Measurements from ENCODE around the gene HMX1.

The HMX1 gene

GRCh38 chr4:8850830-8851188, 20.8 kb downstream of the HMX1 start:
- H3K4me1 ChIP-seq (ENCODE audit: control insufficient read depth, insufficient read depth, low read length): no peaks in the 10 kb centered on the region
- peaks cover 18% of the 10 kb centered on the region for H3K27me3 ChIP-seq (ENCODE audit: control insufficient read depth, insufficient read depth, low read length)
- H3K4me3 ChIP-seq (ENCODE audit: low read length): no peak overlapping the region
- no peaks in the 10 kb centered on the region for H3K36me3 ChIP-seq (ENCODE audit: control insufficient read depth, insufficient read depth, low read length)
- no peak overlapping the region for H3K27ac ChIP-seq (ENCODE audit: low read depth, low read length)
- no peak overlapping the region for H3K9ac ChIP-seq (ENCODE audit: low read length)

GRCh38 chr4:8850074-8850829, 21.4 kb downstream of the HMX1 start:
- Histone ChIP-seq H3K4me3 (ENCODE audit: low read length) (no peak overlapping the region), H3K36me3 (ENCODE audit: control insufficient read depth, insufficient read depth, low read length) (no peaks in the 10 kb centered on the region), H3K9ac (ENCODE audit: low read length) (no peak overlapping the region), H3K4me1 (ENCODE audit: control insufficient read depth, insufficient read depth, low read length) (no peaks in the 10 kb centered on the region), H3K27ac (ENCODE audit: low read depth, low read length) (no peak overlapping the region), H3K27me3 (ENCODE audit: control insufficient read depth, insufficient read depth, low read length) (peaks cover 13% of the 10 kb centered on the region)

- H3K4me3 ChIP-seq (ENCODE audit: low read length): no peak overlapping the region
- H3K9ac ChIP-seq (ENCODE audit: low read length): no peak overlapping the region
- no peaks in the 10 kb centered on the region for H3K4me1 ChIP-seq (ENCODE audit: control insufficient read depth, insufficient read depth, low read length)
- H3K27me3 ChIP-seq (ENCODE audit: control insufficient read depth, insufficient read depth, low read length): peaks cover 6% of the 10 kb centered on the region
- no peaks in the 10 kb centered on the region for H3K36me3 ChIP-seq (ENCODE audit: control insufficient read depth, insufficient read depth, low read length)
- no peak overlapping the region for H3K27ac ChIP-seq (ENCODE audit: low read depth, low read length)
These were observed 22.2 kb downstream of the HMX1 start for GRCh38 chr4:8849266-8850073.

GRCh38 chr4:8848507-8849265, 23.0 kb downstream of the HMX1 start:
- no peak overlapping the region for H3K4me3 ChIP-seq (ENCODE audit: low read length)
- no peaks in the 10 kb centered on the region for H3K36me3 ChIP-seq (ENCODE audit: control insufficient read depth, insufficient read depth, low read length)
- H3K4me1 ChIP-seq (ENCODE audit: control insufficient read depth, insufficient read depth, low read length): no peaks in the 10 kb centered on the region
- H3K27ac ChIP-seq (ENCODE audit: low read depth, low read length): no peak overlapping the region
- H3K9ac ChIP-seq (ENCODE audit: low read length): no peak overlapping the region
- peaks cover 5% of the 10 kb centered on the region for H3K27me3 ChIP-seq (ENCODE audit: control insufficient read depth, insufficient read depth, low read length)

DNA sequence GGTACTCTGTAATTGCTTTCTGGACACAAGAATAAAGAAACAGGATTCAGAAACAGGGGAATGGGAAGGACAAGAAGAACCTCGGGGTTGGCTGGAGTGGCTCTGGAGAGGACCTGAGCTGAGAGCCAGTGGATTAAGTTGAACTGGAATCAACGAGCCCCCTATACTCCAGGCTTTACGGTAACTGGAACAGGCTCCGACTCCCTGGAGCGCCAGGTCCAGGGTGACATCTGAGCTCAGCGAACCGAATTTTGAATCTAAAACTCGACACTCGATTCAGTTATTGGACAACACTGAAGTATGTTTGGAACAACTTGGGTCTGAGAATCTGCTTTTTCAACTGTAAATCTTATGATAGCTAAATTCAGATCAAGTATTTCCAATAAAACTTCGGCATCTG, 23.9 kb downstream of the HMX1 start:
- no peak overlapping the region for H3K9ac ChIP-seq (ENCODE audit: low read length)
- H3K4me1 ChIP-seq (ENCODE audit: control insufficient read depth, insufficient read depth, low read length): no peaks in the 10 kb centered on the region
- no peak overlapping the region for H3K27ac ChIP-seq (ENCODE audit: low read depth, low read length)
- no peaks in the 10 kb centered on the region for H3K36me3 ChIP-seq (ENCODE audit: control insufficient read depth, insufficient read depth, low read length)
- no peak overlapping the region for H3K4me3 ChIP-seq (ENCODE audit: low read length)
- H3K27me3 ChIP-seq (ENCODE audit: control insufficient read depth, insufficient read depth, low read length): peaks cover 5% of the 10 kb centered on the region

DNA sequence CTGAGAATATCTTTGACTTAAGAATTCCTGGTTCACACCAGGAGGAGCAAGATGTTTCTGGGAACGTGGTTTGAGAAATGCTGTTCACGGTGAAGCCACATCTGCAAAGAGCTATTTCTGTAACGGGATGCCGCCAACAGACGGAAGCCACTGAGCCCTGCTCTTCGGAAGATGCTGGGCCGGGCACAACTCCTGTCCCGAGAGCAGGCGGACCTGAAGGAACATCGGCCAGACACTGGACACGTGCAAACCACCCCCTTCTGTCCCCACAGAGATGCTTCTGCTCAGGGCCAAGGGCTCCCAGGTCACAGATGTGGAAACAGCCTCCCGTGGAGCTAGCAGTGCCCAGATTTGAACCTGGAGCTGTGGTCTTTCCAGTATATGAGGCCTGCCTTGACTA, 24.3 kb downstream of the HMX1 start:
- Histone ChIP-seq H3K27ac (ENCODE audit: low read depth, low read length) (no peak overlapping the region), H3K9ac (ENCODE audit: low read length) (no peak overlapping the region), H3K4me3 (ENCODE audit: low read length) (no peak overlapping the region), H3K27me3 (ENCODE audit: control insufficient read depth, insufficient read depth, low read length) (peaks cover 5% of the 10 kb centered on the region), H3K4me1 (ENCODE audit: control insufficient read depth, insufficient read depth, low read length) (no peaks in the 10 kb centered on the region), H3K36me3 (ENCODE audit: control insufficient read depth, insufficient read depth, low read length) (no peaks in the 10 kb centered on the region)

GRCh38 chr4:8846826-8847225, 24.8 kb downstream of the HMX1 start:
- no peaks in the 10 kb centered on the region for H3K36me3 ChIP-seq (ENCODE audit: control insufficient read depth, insufficient read depth, low read length)
- no peaks in the 10 kb centered on the region for H3K4me1 ChIP-seq (ENCODE audit: control insufficient read depth, insufficient read depth, low read length)
- H3K27me3 ChIP-seq (ENCODE audit: control insufficient read depth, insufficient read depth, low read length): peaks cover 5% of the 10 kb centered on the region
- no peak overlapping the region for H3K4me3 ChIP-seq (ENCODE audit: low read length)
- no peak overlapping the region for H3K9ac ChIP-seq (ENCODE audit: low read length)
- H3K27ac ChIP-seq (ENCODE audit: low read depth, low read length): no peak overlapping the region

DNA sequence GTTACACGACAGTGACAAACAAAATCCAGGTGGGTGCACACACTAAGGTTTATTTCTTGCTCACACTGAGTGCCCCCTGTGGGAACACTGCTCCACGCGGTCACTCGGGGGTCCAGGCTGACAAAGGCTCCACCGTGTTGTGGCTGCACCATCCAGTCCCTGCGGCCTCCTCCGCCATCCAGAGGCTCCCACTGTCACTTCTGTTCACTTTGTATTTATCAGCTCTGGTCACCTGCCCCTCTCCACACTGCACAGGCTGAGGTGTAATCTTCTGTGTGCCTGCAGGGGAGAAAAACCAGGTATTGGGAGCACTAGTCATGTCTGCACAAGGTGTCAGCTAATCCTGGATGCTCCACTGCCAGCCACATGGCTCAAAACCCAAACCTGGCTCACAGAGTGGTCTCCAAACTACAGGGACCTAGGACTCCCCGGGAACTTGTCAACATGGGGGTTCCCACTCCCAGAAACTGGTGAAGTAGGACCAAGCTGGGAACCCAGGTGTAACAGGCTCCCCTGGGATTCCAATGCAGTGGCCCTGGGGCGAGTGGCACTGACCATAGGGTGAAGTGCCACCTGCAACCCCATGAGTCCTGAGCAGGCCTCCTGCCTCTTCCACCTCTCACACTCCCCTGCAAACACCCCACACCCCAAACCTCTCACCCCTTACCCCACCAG, 25.5 kb downstream of the HMX1 start:
- peaks cover 3% of the 10 kb centered on the region for H3K27me3 ChIP-seq (ENCODE audit: control insufficient read depth, insufficient read depth, low read length)
- H3K4me3 ChIP-seq (ENCODE audit: low read length): no peak overlapping the region
- H3K27ac ChIP-seq (ENCODE audit: low read depth, low read length): no peak overlapping the region
- no peaks in the 10 kb centered on the region for H3K4me1 ChIP-seq (ENCODE audit: control insufficient read depth, insufficient read depth, low read length)
- no peak overlapping the region for H3K9ac ChIP-seq (ENCODE audit: low read length)
- no peaks in the 10 kb centered on the region for H3K36me3 ChIP-seq (ENCODE audit: control insufficient read depth, insufficient read depth, low read length)

DNA sequence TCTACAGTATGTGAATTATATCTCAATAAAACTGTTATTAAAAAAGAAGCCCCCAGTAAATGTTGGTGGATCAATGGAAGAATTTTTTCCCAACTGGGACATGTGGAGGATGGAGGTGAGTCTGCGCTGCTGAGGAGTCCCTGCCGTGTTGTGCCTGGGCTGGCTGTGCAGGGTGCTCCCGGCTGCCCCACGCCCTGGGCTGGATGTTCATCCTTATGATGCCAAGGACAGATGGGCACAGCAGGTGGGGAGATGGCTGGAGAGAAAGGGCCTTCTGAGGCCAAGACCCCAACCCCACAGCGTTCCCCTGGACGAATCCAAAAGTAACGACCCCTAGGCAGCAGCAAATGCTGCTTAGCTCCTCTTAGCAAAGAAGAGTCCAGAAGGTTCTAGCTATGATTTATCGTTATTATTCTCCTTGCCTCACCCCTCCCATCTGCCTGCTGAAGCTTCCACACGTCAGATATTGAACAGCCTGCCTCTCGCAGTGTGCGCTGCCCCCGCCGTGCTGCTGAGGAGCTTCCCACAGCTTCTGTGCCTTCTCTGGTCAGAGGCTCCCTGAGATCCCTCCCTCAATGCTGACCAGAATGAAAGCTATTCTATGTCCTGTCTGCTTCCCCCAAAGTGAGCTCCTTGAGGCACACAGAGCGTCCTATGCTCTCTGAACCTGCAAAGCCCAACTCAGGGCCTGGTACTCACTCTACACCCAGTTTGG, 26.5 kb downstream of the HMX1 start:
- H3K36me3 ChIP-seq (ENCODE audit: control insufficient read depth, insufficient read depth, low read length): no peaks in the 10 kb centered on the region
- no peak overlapping the region for H3K27ac ChIP-seq (ENCODE audit: low read depth, low read length)
- no peak overlapping the region for H3K4me3 ChIP-seq (ENCODE audit: low read length)
- H3K27me3 ChIP-seq (ENCODE audit: control insufficient read depth, insufficient read depth, low read length): peaks cover 3% of the 10 kb centered on the region
- no peaks in the 10 kb centered on the region for H3K4me1 ChIP-seq (ENCODE audit: control insufficient read depth, insufficient read depth, low read length)
- no peak overlapping the region for H3K9ac ChIP-seq (ENCODE audit: low read length)

DNA sequence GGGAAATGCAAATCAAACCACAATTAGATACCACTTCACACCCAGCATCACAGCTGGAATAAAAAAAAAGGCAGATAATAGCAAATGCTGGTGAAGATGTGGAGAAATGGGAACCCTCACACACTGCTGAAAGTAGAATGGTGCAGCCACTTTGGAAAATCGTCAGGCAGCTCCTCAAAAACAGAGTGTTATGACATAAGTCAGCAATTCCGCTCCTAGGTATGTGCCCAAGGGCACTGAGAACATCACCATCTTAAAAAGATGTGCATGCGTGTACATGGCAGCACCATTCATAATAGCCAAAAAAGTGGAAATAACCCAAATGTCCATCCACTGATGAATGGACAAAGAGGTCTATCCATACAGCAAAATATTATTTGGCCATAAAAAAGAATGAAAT, 28.0 kb downstream of the HMX1 start:
- no peaks in the 10 kb centered on the region for H3K4me1 ChIP-seq (ENCODE audit: control insufficient read depth, insufficient read depth, low read length)
- no peaks in the 10 kb centered on the region for H3K27me3 ChIP-seq (ENCODE audit: control insufficient read depth, insufficient read depth, low read length)
- no peak overlapping the region for H3K9ac ChIP-seq (ENCODE audit: low read length)
- H3K27ac ChIP-seq (ENCODE audit: low read depth, low read length): no peak overlapping the region
- no peaks in the 10 kb centered on the region for H3K36me3 ChIP-seq (ENCODE audit: control insufficient read depth, insufficient read depth, low read length)
- H3K4me3 ChIP-seq (ENCODE audit: low read length): no peak overlapping the region

DNA sequence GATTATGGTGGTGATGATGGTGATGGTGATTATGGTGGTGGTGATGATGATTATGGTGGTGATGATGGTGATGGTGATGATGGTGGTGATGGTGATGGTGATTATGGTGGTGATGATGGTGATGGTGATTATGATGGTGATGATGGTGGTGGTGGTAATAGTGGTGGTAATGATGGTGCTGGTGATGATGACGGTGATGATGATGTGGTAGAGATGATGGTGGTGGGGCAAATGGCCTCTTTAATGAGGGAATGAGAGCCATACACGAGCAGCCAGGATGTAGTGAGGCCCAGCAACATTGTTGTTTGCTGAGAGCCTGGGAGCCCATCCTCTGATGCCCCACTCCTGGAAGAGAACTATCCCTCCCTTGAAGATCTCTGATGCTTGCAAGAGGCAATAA, 29.0 kb downstream of the HMX1 start:
- no peaks in the 10 kb centered on the region for H3K27me3 ChIP-seq (ENCODE audit: control insufficient read depth, insufficient read depth, low read length)
- H3K9ac ChIP-seq (ENCODE audit: low read length): no peak overlapping the region
- no peak overlapping the region for H3K27ac ChIP-seq (ENCODE audit: low read depth, low read length)

More for the DNA sequence above, 29.0 kb downstream of the HMX1 start:
- H3K4me3 ChIP-seq (ENCODE audit: low read length): no peak overlapping the region
- H3K4me1 ChIP-seq (ENCODE audit: control insufficient read depth, insufficient read depth, low read length): no peaks in the 10 kb centered on the region
- H3K36me3 ChIP-seq (ENCODE audit: control insufficient read depth, insufficient read depth, low read length): no peaks in the 10 kb centered on the region

All from rectal smooth muscle tissue (tissue), 1 donor.